Spleen (tissue), 11 donors: ENCODE results near the gene MASP1. TPM values are rescaled to one million over a fixed set of nuclear protein-coding genes. Genes with fewer than 3 reads are reported as not detected.

Experiments used
- DNase-seq: peaks from one replicate; pipeline ENCODE4 v3.0.0-alpha.2; 2020
- H3K27ac ChIP-seq, 8 donors: fragments of 200-600 bp; sonication (generic) in 7 of 8; 1 replicate in 4 of 8; 2 replicates in 4 of 8; pipeline versions ENCODE4 v1.5.0 to v1.8.0; 2016 to 2021; ENCODE audit warnings: inconsistent platforms in 4 of 8, mild to moderate bottlenecking in 4 of 8, moderate library complexity in 1 of 8
- H3K27me3 ChIP-seq, 7 donors: fragments of 200-600 bp; sonication (generic) in 6 of 7; replicated peaks in 1 of 7; 1 replicate in 4 of 7; 2 replicates in 3 of 7; pipeline versions ENCODE4 v1.5.0 to v1.8.0; 2016 to 2021; ENCODE audit warnings: inconsistent platforms in 3 of 7, mild to moderate bottlenecking in 1 of 7
- H3K36me3 ChIP-seq, 6 donors: fragments of 200-600 bp; sonication (generic) in 5 of 6; 1 replicate in 4 of 6; 2 replicates in 2 of 6; pipeline versions ENCODE4 v1.5.0 to v1.8.0; 2016 to 2021; ENCODE audit warnings: inconsistent platforms in 2 of 6
- H3K4me1 ChIP-seq, 6 donors: fragments of 200-600 bp; sonication (generic) in 5 of 6; 1 replicate in 3 of 6; 2 replicates in 3 of 6; pipeline versions ENCODE4 v1.5.0 to v1.8.0; 2016 to 2021; ENCODE audit warnings: inconsistent platforms in 3 of 6
- H3K4me3 ChIP-seq, 8 donors: fragments of 200-600 bp; sonication (generic) in 7 of 8; 1 replicate in 4 of 8; 2 replicates in 4 of 8; pipeline versions ENCODE4 v1.5.0 to v1.8.0; 2016 to 2021; ENCODE audit warnings: inconsistent platforms in 4 of 8, mild to moderate bottlenecking in 4 of 8, moderate library complexity in 2 of 8
- H3K9me3 ChIP-seq, 8 donors: fragments of 200-600 bp; sonication (generic) in 7 of 8; 1 replicate in 4 of 8; 2 replicates in 4 of 8; pipeline versions ENCODE4 v1.5.0 to v1.8.0; 2016 to 2021; ENCODE audit warnings: inconsistent platforms in 4 of 8
- CTCF ChIP-seq, 11 experiments: fragments of 200-600 bp in 7 of 11; fragments of 450-650 bp in 4 of 11; sonication (generic) in 4 of 11; IDR thresholded peaks in 8 of 11; conservative IDR thresholded peaks in 3 of 11; 1 replicate in 7 of 11; 2 replicates in 4 of 11; pipeline versions ENCODE4 v1.4.0 to v1.8.0; 2016 to 2021; ENCODE audit warnings: antibody characterized with exemption in 11 of 11, inconsistent platforms in 4 of 11, mild to moderate bottlenecking in 1 of 11
- POLR2A ChIP-seq, 3 donors: fragments of 450-650 bp; IDR thresholded peaks; one replicate each; pipeline ENCODE4 v1.5.1; 2017; ENCODE audit warnings: antibody characterized with exemption in 3 of 3, mild to moderate bottlenecking in 1 of 3
- POLR2AphosphoS5 ChIP-seq, 3 donors: sonication (generic); formaldehyde crosslinking; IDR thresholded peaks; one replicate each; pipeline ENCODE4 v1.5.1; 2017; ENCODE audit warnings: antibody characterized with exemption in 3 of 3
- WGBS, 5 donors: extraction: QIAGEN DNeasy Blood & Tissue Kit in 3 of 5; methylation state at CpG; one replicate each; pipeline versions ENCODE4 v1.1.5 to v1.1.7; 2013 to 2018; 5-methylcytosine and 5-hydroxymethylcytosine counted together
- intact Hi-C: fragments of 100-400 bp; cut with DNase I; formaldehyde crosslinking; loops from one replicate; pipeline ENCODE4 v1.15.0; 2023; ENCODE audit warnings: low total_unique reads
- polyA plus RNA-seq, 3 donors: library from polyadenylated mRNA; stranded (reverse); fragments of 200-250 nt; gene quantifications; one replicate each; pipeline ENCODE4 v1.2.1, GENCODE V29; 2013
- total RNA-seq, 7 donors: library from RNA; depleted of rRNA in 3 of 7; stranded (reverse); fragments of >200 nt in 3 of 7; fragmentation: NEBNext Ultra II Directional in 4 of 7; extraction: Animal tissue kit (Norgen Biotek cat#: 25700) in 4 of 7; gene quantifications; one replicate each; pipeline versions ENCODE4 v1.1.0 to v1.2.1, GENCODE V29; 2016 to 2021
- donor health status: healthy with polysubstance abuse.
- donor health status: DM: no; HTN: no; CAD: no; lungs with moderate emphysema.
- donor health status: DM: no; HTN: no; CAD: no.
- donor health status: Bipolar disorder and iron deficiency.
- donor health status: healthy.
- donor health status: DM: no; HTN: no; CAD: no.
- donor health status: DM: yes; HTN: yes; CAD: no.

Gene MASP1
- total and polyA plus RNA-seq, 10 donors = 0.05 to 1.9 (median 0.39) TPM; not detected in 2

GRCh38 chr3:187223799-187224198, 67.7 kb downstream of the MASP1 start:
- no peaks in the 10 kb centered on the region for H3K4me1 ChIP-seq
- H3K36me3 ChIP-seq = no peaks in the 10 kb centered on the region
- H3K27ac ChIP-seq = no peak overlapping the region
- intact Hi-C loops = loop anchor here (5.0 to 10.0 kb wide), 2 partner anchors 94 to 461 kb away; no protein-coding TSS in a partner anchor
- no peaks in the 10 kb centered on the region for H3K9me3 ChIP-seq
- H3K4me3 ChIP-seq = no peak overlapping the region
- peaks cover 0 to 44% (median 0%) of the 10 kb centered on the region in 7 donors for H3K27me3 ChIP-seq
- WGBS, 5 donors = 63 to 82% (median 67%) methylated on average over 3 of the region's 3 CpGs
- TF ChIP-seq CTCF (IDR thresholded peaks at IDR 0.05 in 8 of 11, conservative IDR thresholded peaks at IDR 0.05 in 3 of 11) (no peak), POLR2AphosphoS5 (IDR thresholded peaks at IDR 0.05) (no peak), POLR2A (IDR thresholded peaks at IDR 0.05) (no peak)
- DNase-seq = no peak

GRCh38 chr3:187222801-187223200, 68.7 kb downstream of the MASP1 start:
- Histone ChIP-seq H3K9me3 (no peaks in the 10 kb centered on the region), H3K4me1 (no peaks in the 10 kb centered on the region), H3K27ac (no peak overlapping the region), H3K36me3 (no peaks in the 10 kb centered on the region), H3K4me3 (no peak overlapping the region), H3K27me3 (peaks cover 0 to 43% (median 0%) of the 10 kb centered on the region in 7 donors)
- TF ChIP-seq CTCF (IDR thresholded peaks at IDR 0.05 in 8 of 11, conservative IDR thresholded peaks at IDR 0.05 in 3 of 11) (no peak), POLR2AphosphoS5 (IDR thresholded peaks at IDR 0.05) (no peak), POLR2A (IDR thresholded peaks at IDR 0.05) (no peak)
- intact Hi-C loops = loop anchor here (5.0 to 10.0 kb wide), 2 partner anchors 94 to 462 kb away; no protein-coding TSS in a partner anchor
- DNase-seq = no peak
- 75 to 90% (median 84%) methylated on average over 4 of the region's 4 CpGs for WGBS, 5 donors

- TF ChIP-seq POLR2AphosphoS5 (IDR thresholded peaks at IDR 0.05) (no peak), POLR2A (IDR thresholded peaks at IDR 0.05) (no peak), CTCF (IDR thresholded peaks at IDR 0.05 in 8 of 11, conservative IDR thresholded peaks at IDR 0.05 in 3 of 11) (no peak)
- 94 to 97% (median 95%) methylated on average over 5 of the region's 5 CpGs for WGBS, 5 donors
- no peak for DNase-seq
- H3K4me3 ChIP-seq = no peak overlapping the region
- H3K4me1 ChIP-seq = peaks cover 0 to 8% (median 0%) of the 10 kb centered on the region in 6 donors
- peaks cover 0 to 15% (median 0%) of the 10 kb centered on the region in 7 donors for H3K27me3 ChIP-seq
- no peaks in the 10 kb centered on the region for H3K9me3 ChIP-seq
- no peaks in the 10 kb centered on the region for H3K36me3 ChIP-seq
- intact Hi-C loops = loop anchor here (10.0 kb wide), 1 partner anchor 499 kb away; no protein-coding TSS in a partner anchor
- H3K27ac ChIP-seq = no peak overlapping the region
Measured at GRCh38 chr3:187215460-187215859, 76.1 kb downstream of the MASP1 start.

- WGBS, 5 donors = 63 to 93% (median 86%) methylated on average over 1 of the region's 1 CpG
- Histone ChIP-seq H3K9me3 (no peaks in the 10 kb centered on the region), H3K4me1 (peaks cover 0 to 10% (median 3%) of the 10 kb centered on the region in 6 donors), H3K4me3 (no peak overlapping the region), H3K27ac (no peak overlapping the region), H3K27me3 (peaks cover 0 to 2% (median 0%) of the 10 kb centered on the region in 7 donors), H3K36me3 (no peaks in the 10 kb centered on the region)
- TF ChIP-seq POLR2A (IDR thresholded peaks at IDR 0.05) (no peak), CTCF (IDR thresholded peaks at IDR 0.05 in 8 of 11, conservative IDR thresholded peaks at IDR 0.05 in 3 of 11) (no peak), POLR2AphosphoS5 (IDR thresholded peaks at IDR 0.05) (no peak)
- intact Hi-C loops = loop anchor here (10.0 kb wide), 1 partner anchor 501 kb away; no protein-coding TSS in a partner anchor
- no peak for DNase-seq
Measured at GRCh38 chr3:187213616-187214015, 77.9 kb downstream of the MASP1 start.
